HG03460 (cell line): ENCODE results near the gene THEM5.

Experiments used
- ATAC-seq: cut with Tn5 transposase; IDR thresholded peaks from one replicate; pipeline ENCODE4 v1.9.1; 2021; ENCODE audit not compliant: unreplicated experiment

THEM5 gene

GRCh38 chr1:151840421-151840820, 13.1 kb downstream of the THEM5 start:
- no peak for ATAC-seq

GRCh38 chr1:151839457-151840403, 13.8 kb downstream of the THEM5 start, which contains the start of gene C2CD4D:
Gene C2CD4D, minus strand, starts transcription at chr1:151839820. Its CDS starts 831 bp downstream, at chr1:151838989.
- ATAC-seq: peak; percentile 48

GRCh38 chr1:151839082-151839412, 14.5 kb downstream of the THEM5 start:
- no peak for ATAC-seq

- no peak for ATAC-seq
These were observed 15.1 kb downstream of the THEM5 start for GRCh38 chr1:151838222-151839081.

GRCh38 chr1:151837884-151838221, 15.7 kb downstream of the THEM5 start:
- no peak for ATAC-seq

GRCh38 chr1:151837197-151837596, 16.3 kb downstream of the THEM5 start:
- no peak for ATAC-seq

GRCh38 chr1:151835596-151835995, 17.9 kb downstream of the THEM5 start:
- no peak for ATAC-seq

GRCh38 chr1:151834239-151834638, 19.3 kb downstream of the THEM5 start:
- no peak for ATAC-seq

- no peak for ATAC-seq
These were observed 20.2 kb downstream of the THEM5 start for GRCh38 chr1:151833172-151833900.

- no peak for ATAC-seq
These were observed 21.1 kb downstream of the THEM5 start for GRCh38 chr1:151832318-151832980.

GRCh38 chr1:151831605-151832004, 21.9 kb downstream of the THEM5 start, which contains the start of gene RORC:
Gene RORC, minus strand, starts transcription at chr1:151831802. Its CDS starts 38 bp downstream, at chr1:151831764.
- ATAC-seq: no peak

GRCh38 chr1:151831256-151831591, 22.3 kb downstream of the THEM5 start:
- no peak for ATAC-seq

GRCh38 chr1:151830055-151830454, 23.5 kb downstream of the THEM5 start:
- no peak for ATAC-seq

GRCh38 chr1:151829352-151830046, 24.0 kb downstream of the THEM5 start:
- no peak for ATAC-seq

- no peak for ATAC-seq
These were observed 24.6 kb downstream of the THEM5 start for GRCh38 chr1:151828921-151829320.

- ATAC-seq: no peak
These were observed 25.7 kb downstream of the THEM5 start for GRCh38 chr1:151827853-151828252.

GRCh38 chr1:151825751-151826660, 27.5 kb downstream of the THEM5 start:
- no peak for ATAC-seq

- no peak for ATAC-seq
These were observed 28.3 kb downstream of the THEM5 start for GRCh38 chr1:151825204-151825603.

- ATAC-seq: no peak
These were observed 30.3 kb downstream of the THEM5 start for GRCh38 chr1:151823175-151823574.
